NCI-H2196 treated with DMSO at 0.1 percent for 48 hours (cell line): ENCODE measurements around the gene DOCK3.
"Not testable (repeated sequence)": the region's sequence is repeated elsewhere in the genome, so short reads cannot be mapped to it uniquely, and the experiment has no call there.

Source experiments
- DNase-seq: peaks from one replicate; lab custom pipeline; 2025; ENCODE audit not compliant: unreplicated experiment; lab: John Stamatoyannopoulos, UW

DOCK3 gene

DNA sequence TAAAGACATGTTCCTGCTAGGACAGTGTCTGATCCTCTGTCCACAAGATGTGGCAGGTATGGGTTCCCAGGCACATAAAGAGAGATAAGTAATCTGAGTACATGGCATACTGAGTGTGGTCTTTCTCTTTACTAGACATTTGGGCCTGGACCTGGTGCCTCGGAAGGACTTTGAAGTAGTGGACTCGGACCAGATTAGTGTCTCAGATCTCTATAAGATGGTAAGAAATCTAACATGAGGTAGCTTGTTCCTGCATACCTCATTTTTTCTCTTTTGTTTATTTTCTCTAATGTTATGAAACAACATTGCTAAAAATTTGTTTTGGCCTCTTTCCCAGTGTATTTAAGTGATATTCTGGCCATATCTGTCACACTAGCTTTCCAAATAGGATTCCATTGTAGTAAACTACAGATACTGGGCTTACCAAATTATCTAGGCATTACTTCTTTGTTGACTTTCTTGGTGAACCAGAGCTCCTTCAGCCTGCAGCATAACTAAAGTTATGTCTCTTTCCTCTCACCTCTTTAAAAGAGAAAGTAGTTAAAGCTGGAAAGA is 400.6 kb downstream of the DOCK3 start:
- no peak for DNase-seq

- DNase-seq = no peak
Observed at GRCh38 chr3:51082363-51082762, 407.6 kb downstream of the DOCK3 start.

DNA sequence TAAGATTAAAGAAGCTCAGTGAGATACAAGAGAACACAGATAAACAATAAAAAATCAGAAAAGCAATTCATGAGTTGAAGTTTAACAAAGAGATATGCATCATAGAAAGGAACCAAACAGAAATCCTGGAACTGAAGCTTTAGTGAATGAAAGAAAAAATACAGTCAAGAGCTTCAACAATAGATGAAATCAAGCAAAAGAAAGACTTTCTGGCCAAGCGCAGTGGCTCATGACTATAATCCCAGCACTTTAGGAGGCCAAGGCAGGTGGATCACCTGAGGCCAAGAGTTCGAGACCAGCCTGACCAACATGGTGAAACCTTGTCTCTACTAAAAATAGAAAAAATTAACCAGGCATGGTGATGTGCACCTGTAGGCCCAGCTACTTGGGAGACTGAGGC is 408.8 kb downstream of the DOCK3 start:
- no peak for DNase-seq

- not testable (repeated sequence) for DNase-seq
Observed at GRCh38 chr3:51092141-51092540, 417.4 kb downstream of the DOCK3 start.

GRCh38 chr3:51094838-51095237 is 420.1 kb downstream of the DOCK3 start:
- DNase-seq = not testable (repeated sequence)

- no peak for DNase-seq
Observed at GRCh38 chr3:51099794-51100535, 425.2 kb downstream of the DOCK3 start.

DNA sequence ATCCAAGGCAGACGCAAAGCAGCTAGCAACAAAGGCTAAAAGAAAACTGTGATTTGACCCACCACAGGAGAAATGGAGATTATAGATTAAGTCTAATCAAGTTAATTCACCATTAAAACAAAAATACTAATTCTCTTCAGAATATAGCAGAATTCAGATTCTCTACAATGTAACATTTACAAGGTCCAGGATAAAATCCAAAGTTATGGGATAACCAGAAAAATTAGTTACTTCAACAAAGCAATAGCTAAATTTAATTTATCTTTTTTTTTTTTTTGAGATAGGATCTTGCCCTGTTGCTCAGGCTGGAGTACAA is 425.8 kb downstream of the DOCK3 start:
- DNase-seq = no peak

DNA sequence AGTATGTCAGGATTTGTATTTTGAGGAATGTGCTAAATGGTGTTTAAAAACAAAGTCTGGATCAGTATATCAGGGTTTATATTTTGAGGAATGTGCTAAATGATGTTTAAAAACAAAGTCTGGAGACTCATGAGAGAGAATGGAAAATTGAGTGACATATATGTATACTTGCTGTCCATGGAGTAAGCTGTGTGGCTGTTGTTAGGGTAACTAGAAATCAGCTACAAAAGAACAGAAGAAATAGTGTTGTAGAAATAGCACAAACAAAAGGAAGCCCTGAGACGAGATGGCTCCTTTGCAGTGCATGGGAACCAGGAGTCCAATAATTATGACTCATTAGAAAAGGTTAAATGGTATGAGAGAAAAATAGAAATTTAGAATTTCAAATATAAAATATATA is 427.7 kb downstream of the DOCK3 start:
- DNase-seq = no peak

DNA sequence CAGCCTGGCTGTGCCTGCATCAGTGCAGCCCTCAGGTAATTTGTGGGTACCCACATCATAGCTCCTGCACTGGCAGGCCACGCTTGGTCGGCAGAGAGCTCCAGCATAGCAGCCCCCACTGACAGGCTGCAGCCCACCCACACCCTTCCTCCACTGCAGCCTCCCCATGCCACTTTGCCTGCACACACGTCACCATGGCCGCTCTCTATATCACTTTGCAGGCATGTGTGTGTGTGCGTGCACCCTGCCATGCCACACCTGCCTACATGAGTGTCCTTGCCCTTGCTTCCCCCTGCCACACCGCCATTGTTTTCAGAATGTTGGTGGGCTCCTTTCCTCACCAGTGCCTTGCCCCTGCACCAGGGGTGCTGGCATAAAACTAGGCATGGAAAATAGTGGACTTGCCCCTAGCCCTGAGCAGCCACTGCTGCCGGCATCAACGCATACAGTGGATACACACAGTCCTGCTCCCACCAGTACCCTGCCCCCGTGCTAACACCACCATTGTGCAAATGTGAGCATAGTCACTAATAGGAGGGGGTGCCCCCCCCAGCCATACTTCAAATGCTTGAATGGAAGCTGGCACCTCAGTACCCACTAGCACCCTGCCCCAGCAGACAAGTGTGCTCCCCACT is 431.6 kb downstream of the DOCK3 start:
- DNase-seq = no peak

GRCh38 chr3:51110586-51110985 is 435.9 kb downstream of the DOCK3 start:
- no peak for DNase-seq

- DNase-seq = no peak
Observed at GRCh38 chr3:51122944-51123343, 448.2 kb downstream of the DOCK3 start.

DNA sequence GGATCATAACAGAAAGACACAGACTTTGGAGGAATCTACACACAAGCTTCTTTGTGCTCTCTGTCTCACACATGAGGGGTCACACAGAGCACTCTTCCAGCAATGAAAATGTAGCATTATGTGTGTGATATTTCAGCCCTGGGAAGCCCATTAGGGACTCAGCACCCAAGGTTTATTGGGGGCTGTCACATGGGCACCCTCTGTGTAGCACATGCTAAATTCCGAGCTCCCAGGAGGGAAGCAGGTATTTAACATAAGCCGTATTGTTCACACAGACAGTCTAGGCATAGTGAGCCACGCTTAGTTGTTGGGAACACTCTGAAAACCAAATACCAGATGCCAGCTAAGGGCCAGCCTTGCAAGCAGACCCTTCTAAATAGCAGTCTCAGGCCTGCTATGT is 448.8 kb downstream of the DOCK3 start:
- DNase-seq = no peak

- DNase-seq = not testable (repeated sequence)
Observed at GRCh38 chr3:51131607-51132006, 456.9 kb downstream of the DOCK3 start.

- no peak for DNase-seq
Observed at GRCh38 chr3:51137715-51138114, 463.0 kb downstream of the DOCK3 start.

GRCh38 chr3:51139616-51140015 is 464.9 kb downstream of the DOCK3 start:
- DNase-seq = no peak

- DNase-seq = no peak
Observed at GRCh38 chr3:51141573-51141972, 466.8 kb downstream of the DOCK3 start.

DNA sequence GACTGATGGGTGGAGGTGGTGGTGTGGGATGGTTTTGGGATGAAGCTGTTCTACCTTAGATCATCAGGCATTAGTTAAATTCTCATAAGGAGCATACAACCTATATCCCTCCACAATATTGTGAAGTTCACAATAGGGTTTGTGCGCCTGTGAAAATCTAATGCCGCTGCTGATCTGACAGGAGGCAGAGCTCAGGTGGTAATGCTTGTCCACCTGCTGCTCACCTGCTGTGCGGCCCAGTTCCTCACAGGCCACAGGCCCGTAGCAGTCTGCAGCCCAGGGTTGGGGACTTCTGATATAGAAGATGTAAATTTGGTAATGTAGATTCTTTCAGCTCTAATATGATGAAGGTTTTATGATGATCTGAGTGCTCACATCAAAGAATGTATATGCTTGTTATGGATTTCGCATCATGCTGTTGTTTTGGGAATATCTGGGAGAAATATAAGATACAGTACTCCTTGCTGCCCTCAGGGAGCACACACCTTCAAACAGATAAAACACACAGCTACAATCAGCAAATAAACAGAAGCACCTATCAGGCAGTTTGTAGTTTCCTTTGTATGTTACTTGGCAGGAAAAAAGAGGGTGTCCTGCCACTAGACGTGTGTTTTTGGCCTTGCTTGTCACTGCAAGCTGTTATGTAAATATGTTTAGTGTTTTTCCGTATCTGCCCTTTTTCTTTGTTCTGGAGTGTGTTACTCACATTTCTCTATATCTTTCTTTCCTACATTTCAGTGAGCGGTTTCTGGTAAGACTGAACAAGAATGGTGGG is 471.3 kb downstream of the DOCK3 start:
- no peak for DNase-seq

- no peak for DNase-seq
Observed at GRCh38 chr3:51146781-51147180, 472.1 kb downstream of the DOCK3 start.

- no peak for DNase-seq
Observed at GRCh38 chr3:51156147-51156546, 481.4 kb downstream of the DOCK3 start.

DNA sequence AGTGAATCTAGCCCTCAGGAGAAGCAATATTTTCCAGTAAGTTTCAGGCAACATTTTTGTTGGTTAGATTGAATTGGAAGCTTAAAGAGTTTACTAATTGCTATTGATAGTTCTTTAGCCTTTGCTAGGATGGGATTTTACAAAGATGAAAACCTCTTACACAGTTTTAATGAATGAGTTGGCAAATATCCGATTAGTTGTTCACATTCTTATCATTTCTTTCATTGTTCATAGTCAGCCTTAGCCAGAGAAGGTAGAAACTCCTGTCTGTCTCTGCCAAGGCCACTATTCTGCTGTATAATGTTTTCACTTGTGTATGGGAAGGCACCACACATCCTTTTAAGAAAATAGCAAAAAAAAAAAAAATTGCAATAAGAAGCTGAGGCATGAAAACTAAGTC is 488.3 kb downstream of the DOCK3 start:
- no peak for DNase-seq

DNA sequence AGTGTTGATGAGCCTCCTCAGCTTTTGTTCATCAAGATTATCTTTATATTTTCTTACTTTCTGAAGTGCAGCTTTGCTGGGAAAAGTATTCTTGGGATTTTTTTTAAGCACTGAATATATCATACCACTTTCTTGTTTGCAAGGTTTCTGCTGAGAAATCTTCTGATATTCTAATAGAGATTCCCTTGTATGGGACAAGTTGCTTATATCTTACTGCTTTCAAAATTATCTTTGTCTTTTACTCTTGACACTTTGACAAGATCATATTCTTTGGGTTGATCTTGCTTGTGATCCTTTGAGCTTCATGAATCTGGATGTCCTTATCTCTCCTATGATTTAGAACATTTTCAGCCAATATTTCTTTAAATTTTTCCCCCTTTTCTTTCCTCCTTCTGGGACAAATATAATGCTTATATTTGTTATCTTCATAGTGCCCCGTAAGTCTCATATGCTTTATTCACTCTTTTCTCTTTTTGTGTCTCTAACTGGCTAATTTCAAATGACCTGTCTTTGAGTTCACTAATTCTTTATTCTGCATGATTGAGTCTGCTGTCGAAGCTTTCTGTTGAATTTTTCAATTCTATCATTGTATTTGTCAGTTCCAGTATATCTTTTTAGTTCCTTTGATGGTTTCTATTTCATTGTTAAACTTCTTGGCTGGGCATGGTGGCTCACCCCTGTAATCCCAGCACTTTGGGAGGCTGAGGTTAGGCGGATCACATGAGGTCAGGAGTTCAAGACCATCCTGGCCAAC is 499.0 kb downstream of the DOCK3 start:
- no peak for DNase-seq
